Transverse colon (tissue), 4 donors: ENCODE measurements around the gene COL13A1. TPM values are rescaled to one million over a fixed set of nuclear protein-coding genes. Genes with fewer than 3 reads are reported as not detected.

ENCODE experiments used
- DNase-seq: peaks from one replicate; pipeline ENCODE4 v3.0.0-alpha.2; 2019
- H3K27ac ChIP-seq, 4 donors: fragments of 200-600 bp; sonication (generic); 2 replicates each; pipeline ENCODE4 v1.5.1; 2016 to 2018; ENCODE audit warnings: inconsistent platforms in 4 of 4
- H3K27me3 ChIP-seq: fragments of 200-600 bp; sonication (generic); 2 replicates; pipeline ENCODE4 v1.5.1; 2017; ENCODE audit warnings: inconsistent platforms
- H3K36me3 ChIP-seq, 4 donors: fragments of 200-600 bp; sonication (generic); 2 replicates each; pipeline ENCODE4 v1.5.1; 2017 to 2019; ENCODE audit warnings: inconsistent platforms in 4 of 4
- H3K4me1 ChIP-seq, 4 donors: fragments of 200-600 bp; sonication (generic); 2 replicates each; pipeline ENCODE4 v1.5.1; 2017 to 2020; ENCODE audit warnings: inconsistent platforms in 4 of 4
- H3K4me3 ChIP-seq, 4 donors: fragments of 200-600 bp; sonication (generic); 1 replicate in 1 of 4; 2 replicates in 3 of 4; pipeline versions ENCODE4 v1.5.1 to v1.6.1; 2017 to 2019; ENCODE audit warnings: inconsistent platforms in 4 of 4
- H3K9me3 ChIP-seq, 2 donors: fragments of 200-600 bp; sonication (generic); 2 replicates each; pipeline ENCODE4 v1.5.1; 2017 to 2019; ENCODE audit warnings: inconsistent platforms in 2 of 2
- EP300 ChIP-seq: sonication (generic); formaldehyde crosslinking; IDR thresholded peaks from one replicate; pipeline ENCODE4 v1.6.1; 2017; ENCODE audit warnings: antibody characterized with exemption, low read depth
- POLR2A ChIP-seq: fragments of 450-650 bp; IDR thresholded peaks from one replicate; pipeline ENCODE4 v1.6.1; 2016; ENCODE audit warnings: antibody characterized with exemption, mild to moderate bottlenecking, moderate library complexity
- POLR2AphosphoS5 ChIP-seq, 3 donors: sonication (generic); formaldehyde crosslinking; IDR thresholded peaks; one replicate each; pipeline ENCODE4 v1.6.1; 2016; ENCODE audit warnings: antibody characterized with exemption in 3 of 3
- WGBS, 2 donors: methylation state at CpG; one replicate each; pipeline ENCODE4 v1.1.5; 2018; ENCODE audit warnings: low coverage in 1 of 2; 5-methylcytosine and 5-hydroxymethylcytosine counted together
- in situ Hi-C, 4 donors: fragments of 200-750 bp; cut with MboI; loops; one replicate each; pipeline versions ENCODE4 v1.15.0 to v1.15.1; 2017; ENCODE audit warnings: low sequenced_read_pairs in 3 of 4, low pct_ligation_motif_present in 1 of 4, low pct_unique_long_range_greater_than_20kb in 1 of 4
- intact Hi-C: fragments of 100-400 bp; cut with DNase I; formaldehyde crosslinking; loops from one replicate; pipeline ENCODE4 v1.15.1; 2023; ENCODE audit warnings: low total_unique reads
- total RNA-seq, 4 donors: library from RNA; depleted of rRNA; stranded (reverse); fragments of >200 nt; gene quantifications; one replicate each; pipeline ENCODE4 v1.1.0, GENCODE V29; 2016
- TF ChIP-seq, protein P1 (sequence below), 5 experiments: fragments of 200-600 bp in 3 of 5; fragments of 450-650 bp in 2 of 5; sonication (generic) in 3 of 5; IDR thresholded peaks; 1 replicate in 2 of 5; 2 replicates in 3 of 5; pipeline ENCODE4 v1.5.1; 2016 to 2017; ENCODE audit warnings: antibody characterized with exemption in 5 of 5, inconsistent platforms in 3 of 5, mild to moderate bottlenecking in 2 of 5, moderate library complexity in 1 of 5

The COL13A1 gene
- total RNA-seq, 4 donors from 2014 or later: 0.68 to 8.2 (median 2.1) TPM

DNA sequence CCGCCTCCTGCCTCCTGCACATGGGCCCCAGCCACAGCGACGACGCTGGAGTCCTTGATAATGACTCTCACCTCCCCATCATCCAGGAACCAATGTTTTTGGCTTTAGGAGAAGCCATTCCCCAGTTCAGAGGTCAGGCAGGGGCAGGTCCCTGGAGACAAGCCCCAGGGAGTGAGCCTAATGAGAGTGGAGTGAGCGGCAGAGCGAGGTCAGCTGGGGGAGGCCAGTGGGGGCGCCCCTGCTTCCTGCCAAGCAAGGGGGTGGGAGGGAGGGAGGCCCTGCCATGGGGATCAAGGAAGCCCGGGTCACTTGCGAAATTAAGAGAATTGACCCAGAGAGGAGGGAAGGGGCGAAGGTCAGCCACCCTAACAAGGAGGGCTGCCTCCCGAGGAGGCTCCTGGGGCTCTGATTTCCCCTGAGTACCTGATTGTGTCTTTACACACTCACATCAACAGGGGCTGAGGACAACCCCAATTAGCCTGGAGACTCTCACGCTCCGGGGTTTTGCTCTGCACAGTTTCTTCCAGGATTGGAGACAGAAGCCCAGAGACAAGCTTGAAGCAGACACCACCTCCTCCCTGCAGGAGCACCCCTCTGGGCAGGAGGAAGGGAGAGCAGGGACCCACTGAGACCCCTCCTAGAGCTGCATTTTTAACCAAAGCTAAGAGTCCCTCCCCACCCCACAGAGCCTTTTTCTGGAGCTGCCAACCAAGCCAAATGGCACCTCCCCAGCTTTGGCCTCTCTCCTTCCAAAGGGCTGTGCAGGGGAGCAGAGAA lies 112.1 kb downstream of the COL13A1 start:
- Histone ChIP-seq H3K27me3 (no peaks in the 10 kb centered on the region), H3K9me3 (no peaks in the 10 kb centered on the region), H3K36me3 (no peaks in the 10 kb centered on the region), H3K27ac (no peak overlapping the region), H3K4me3 (no peak overlapping the region), H3K4me1 (peaks cover 17 to 40% (median 26%) of the 10 kb centered on the region in 4 donors)
- in situ Hi-C loops: no loop called here
- no peak for DNase-seq
- no peak for TF ChIP-seq EP300
- no peak for TF ChIP-seq POLR2AphosphoS5 (IDR thresholded peaks at IDR 0.05)
- TF ChIP-seq, protein P1, sequence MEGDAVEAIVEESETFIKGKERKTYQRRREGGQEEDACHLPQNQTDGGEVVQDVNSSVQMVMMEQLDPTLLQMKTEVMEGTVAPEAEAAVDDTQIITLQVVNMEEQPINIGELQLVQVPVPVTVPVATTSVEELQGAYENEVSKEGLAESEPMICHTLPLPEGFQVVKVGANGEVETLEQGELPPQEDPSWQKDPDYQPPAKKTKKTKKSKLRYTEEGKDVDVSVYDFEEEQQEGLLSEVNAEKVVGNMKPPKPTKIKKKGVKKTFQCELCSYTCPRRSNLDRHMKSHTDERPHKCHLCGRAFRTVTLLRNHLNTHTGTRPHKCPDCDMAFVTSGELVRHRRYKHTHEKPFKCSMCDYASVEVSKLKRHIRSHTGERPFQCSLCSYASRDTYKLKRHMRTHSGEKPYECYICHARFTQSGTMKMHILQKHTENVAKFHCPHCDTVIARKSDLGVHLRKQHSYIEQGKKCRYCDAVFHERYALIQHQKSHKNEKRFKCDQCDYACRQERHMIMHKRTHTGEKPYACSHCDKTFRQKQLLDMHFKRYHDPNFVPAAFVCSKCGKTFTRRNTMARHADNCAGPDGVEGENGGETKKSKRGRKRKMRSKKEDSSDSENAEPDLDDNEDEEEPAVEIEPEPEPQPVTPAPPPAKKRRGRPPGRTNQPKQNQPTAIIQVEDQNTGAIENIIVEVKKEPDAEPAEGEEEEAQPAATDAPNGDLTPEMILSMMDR (IDR thresholded peaks at IDR 0.05): no peak
- no peak for TF ChIP-seq POLR2A
- intact Hi-C loops: loop anchor here (5.0 kb wide), 1 partner anchor 111 kb away; the partner anchor contains the start of gene COL13A1
- WGBS, 2 donors: 70 to 79% methylated on average over 2 to 13 of the region's 13 CpGs

DNA sequence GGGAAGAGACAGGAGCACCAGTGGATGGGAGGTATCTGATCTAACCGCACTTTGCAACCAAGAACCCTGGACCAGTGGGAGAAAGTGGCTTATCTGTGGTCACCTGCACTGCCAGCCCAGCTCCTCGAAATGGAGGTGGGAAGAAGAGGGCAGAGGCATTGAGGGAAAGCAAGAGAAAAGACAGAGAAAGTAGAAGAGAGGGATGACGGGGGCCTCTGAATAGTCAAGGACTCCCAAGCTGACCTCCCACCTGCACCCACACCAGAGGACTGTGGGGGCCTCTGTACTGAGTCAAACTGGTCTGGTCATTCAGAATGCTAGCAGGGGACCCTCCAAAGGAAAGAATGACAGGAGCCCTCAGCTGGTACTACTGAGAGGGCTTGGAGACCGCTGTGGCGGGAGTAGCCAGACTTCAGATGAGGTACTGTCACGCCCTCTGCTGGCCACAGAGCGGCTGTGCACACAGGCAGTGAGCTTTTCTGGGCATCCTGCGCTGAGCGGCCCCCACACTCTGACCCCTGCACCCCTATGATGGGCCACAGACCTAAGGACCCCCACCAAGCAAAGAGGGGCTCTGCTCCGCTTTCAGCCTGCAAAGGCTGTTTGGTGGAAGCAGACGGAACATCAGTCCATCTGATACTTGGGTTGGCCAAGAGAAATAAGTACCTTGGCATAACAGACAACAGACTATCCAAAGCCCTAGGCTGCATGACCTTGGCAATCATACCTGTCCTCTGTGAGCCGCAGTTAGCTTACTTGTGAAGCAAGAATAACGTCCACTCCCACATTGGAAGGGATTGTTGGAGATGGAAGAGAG lies 112.9 kb downstream of the COL13A1 start:
- Histone ChIP-seq H3K9me3 (no peaks in the 10 kb centered on the region), H3K4me1 (peaks cover 17 to 40% (median 26%) of the 10 kb centered on the region in 4 donors), H3K4me3 (no peak overlapping the region), H3K27me3 (no peaks in the 10 kb centered on the region), H3K36me3 (no peaks in the 10 kb centered on the region), H3K27ac (no peak overlapping the region)
- WGBS, 2 donors: 22 to 50% methylated on average over 2 to 12 of the region's 13 CpGs
- in situ Hi-C loops (no loop called here), intact Hi-C loops (loop anchor here (5.0 kb wide), 2 partner anchors 112 to 272 kb away; partner anchors contain the start of gene COL13A1)
- peak; percentile 78 for DNase-seq
- TF ChIP-seq EP300 (no peak), POLR2AphosphoS5 (IDR thresholded peaks at IDR 0.05) (no peak)
- TF ChIP-seq, protein P1 (IDR thresholded peaks at IDR 0.05): peak; percentile 92 to 97 (median 95)

DNA sequence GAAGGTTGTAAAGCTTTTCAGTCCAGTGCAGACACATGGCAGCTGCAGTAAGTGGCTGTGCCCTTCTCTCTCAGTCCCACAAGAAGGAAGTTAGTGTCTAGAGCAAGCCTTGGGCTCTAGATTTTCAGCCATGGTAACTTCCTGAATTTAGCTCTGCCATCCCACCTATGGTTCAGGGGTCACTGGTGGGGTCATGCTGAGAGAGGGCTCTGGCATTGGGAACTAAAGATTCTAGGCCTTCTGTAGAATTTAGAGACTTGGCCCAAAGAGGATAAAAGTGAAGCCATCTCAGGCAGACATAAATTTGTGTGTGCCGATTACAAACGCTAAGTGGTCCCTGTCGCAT lies 113.5 kb downstream of the COL13A1 start:
- no peak for DNase-seq
- Histone ChIP-seq H3K27me3 (no peaks in the 10 kb centered on the region), H3K4me1 (peaks cover 17 to 40% (median 26%) of the 10 kb centered on the region in 4 donors), H3K36me3 (no peaks in the 10 kb centered on the region), H3K9me3 (no peaks in the 10 kb centered on the region), H3K27ac (no peak overlapping the region), H3K4me3 (no peak overlapping the region)
- intact Hi-C loops: loop anchor here (5.0 kb wide), 1 partner anchor 273 kb away; no protein-coding TSS in a partner anchor
- in situ Hi-C loops: no loop called here
- 89% methylated on average over 3 of the region's 3 CpGs; no CpG with 5 or more reads in 1 of the 2 donors for WGBS, 2 donors
- TF ChIP-seq EP300 (no peak), POLR2A (no peak), POLR2AphosphoS5 (IDR thresholded peaks at IDR 0.05) (no peak)
- TF ChIP-seq, protein P1 (IDR thresholded peaks at IDR 0.05): no peak

DNA sequence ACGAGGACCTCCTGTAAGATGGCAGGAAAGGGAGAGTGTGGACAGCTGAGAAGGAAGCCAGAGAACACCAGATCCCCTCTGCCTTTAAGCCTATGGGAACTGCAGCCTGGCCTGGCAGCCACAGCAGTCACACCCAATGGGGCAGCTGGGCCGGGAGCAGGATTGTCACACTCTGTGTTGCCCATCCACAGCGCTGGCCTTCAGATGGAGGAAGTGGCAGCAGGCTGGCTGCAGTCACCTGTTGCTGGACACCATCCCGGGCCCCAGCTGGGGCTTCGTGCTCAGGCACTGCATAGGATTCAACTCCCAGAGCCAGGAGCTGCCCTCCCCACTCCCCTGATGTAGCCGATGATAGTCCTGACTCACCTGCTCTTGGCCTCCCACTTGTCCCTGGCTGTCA lies 114.4 kb downstream of the COL13A1 start:
- no peak for DNase-seq
- in situ Hi-C loops (no loop called here), intact Hi-C loops (loop anchor here (5.0 kb wide), 1 partner anchor 274 kb away; no protein-coding TSS in a partner anchor)

More for the DNA sequence above, 114.4 kb downstream of the COL13A1 start:
- no peaks in the 10 kb centered on the region for H3K9me3 ChIP-seq
- 40 to 61% methylated on average over 1 to 6 of the region's 6 CpGs for WGBS, 2 donors
- no peak overlapping the region for H3K27ac ChIP-seq
- H3K4me1 ChIP-seq: peaks cover 17 to 36% (median 26%) of the 10 kb centered on the region in 4 donors
- TF ChIP-seq POLR2A (no peak), EP300 (no peak), POLR2AphosphoS5 (IDR thresholded peaks at IDR 0.05) (no peak)
- TF ChIP-seq, protein P1 (IDR thresholded peaks at IDR 0.05): no peak
- no peak overlapping the region for H3K4me3 ChIP-seq
- H3K36me3 ChIP-seq: no peaks in the 10 kb centered on the region
- H3K27me3 ChIP-seq: no peaks in the 10 kb centered on the region
